IMR-90 (cell line): ENCODE measurements around the gene ABHD12.

Experiments
- BHLHE40 ChIP-seq: fragments of 150-350 bp; IDR thresholded peaks from 2 replicates; pipeline ENCODE4 v1.6.1; 2016; ENCODE audit warnings: mild to moderate bottlenecking, low read depth, low read length
- CEBPB ChIP-seq: IDR thresholded peaks from 2 replicates; pipeline ENCODE4 v1.6.1; 2012; ENCODE audit warnings: low read depth, low read length, improper control_type of control experiment
- MXI1 ChIP-seq: IDR thresholded peaks from 2 replicates; pipeline ENCODE4 v1.6.1; 2012; ENCODE audit warnings: low read depth, mild to moderate bottlenecking, low read length, moderate library complexity, borderline replicate concordance
- POLR2A ChIP-seq: IDR thresholded peaks from 2 replicates; pipeline ENCODE4 v1.6.1; 2012; ENCODE audit warnings: mild to moderate bottlenecking, low read depth, low read length
- RAD21 ChIP-seq: IDR thresholded peaks from 2 replicates; pipeline ENCODE4 v1.6.1; 2012; ENCODE audit warnings: low read length, improper control_type of control experiment
- RCOR1 ChIP-seq: IDR thresholded peaks from 2 replicates; pipeline ENCODE4 v1.6.1; 2012; ENCODE audit warnings: mild to moderate bottlenecking, low read length, improper control_type of control experiment; ENCODE audit not compliant: insufficient replicate concordance
- SMC3 ChIP-seq: fragments of 150-350 bp; IDR thresholded peaks from 2 replicates; pipeline ENCODE4 v1.6.1; 2016; ENCODE audit warnings: low read depth, mild to moderate bottlenecking, antibody characterized with exemption, low read length, moderate library complexity
- TF ChIP-seq, protein P1 (sequence below): conservative IDR thresholded peaks from 2 replicates; pipeline ENCODE4 v1.5.1; 2012; ENCODE audit warnings: mild to moderate bottlenecking, low read depth, low read length, improper control_type of control experiment

DNA sequence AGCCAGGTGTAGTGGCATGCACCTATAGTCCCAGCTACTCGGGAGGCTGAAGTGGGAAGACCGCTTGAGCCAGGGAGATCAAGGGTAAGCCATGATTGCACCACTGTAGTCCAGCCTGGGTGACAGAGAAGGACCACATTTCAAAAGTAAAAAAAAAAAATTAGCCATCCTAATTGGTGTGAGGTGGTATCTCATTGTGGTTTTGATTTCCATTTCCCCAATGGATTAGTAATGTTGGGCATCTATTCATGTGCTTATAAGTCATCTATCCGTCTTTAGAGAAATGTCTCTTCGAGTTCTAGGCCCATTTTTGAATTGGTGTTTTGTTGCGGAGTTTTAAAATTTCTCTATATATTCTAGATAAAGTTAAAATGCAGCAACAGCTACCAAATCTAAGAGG, 21.7 kb downstream of the ABHD12 start:
- no peak for TF ChIP-seq CEBPB
- TF ChIP-seq, protein P1, sequence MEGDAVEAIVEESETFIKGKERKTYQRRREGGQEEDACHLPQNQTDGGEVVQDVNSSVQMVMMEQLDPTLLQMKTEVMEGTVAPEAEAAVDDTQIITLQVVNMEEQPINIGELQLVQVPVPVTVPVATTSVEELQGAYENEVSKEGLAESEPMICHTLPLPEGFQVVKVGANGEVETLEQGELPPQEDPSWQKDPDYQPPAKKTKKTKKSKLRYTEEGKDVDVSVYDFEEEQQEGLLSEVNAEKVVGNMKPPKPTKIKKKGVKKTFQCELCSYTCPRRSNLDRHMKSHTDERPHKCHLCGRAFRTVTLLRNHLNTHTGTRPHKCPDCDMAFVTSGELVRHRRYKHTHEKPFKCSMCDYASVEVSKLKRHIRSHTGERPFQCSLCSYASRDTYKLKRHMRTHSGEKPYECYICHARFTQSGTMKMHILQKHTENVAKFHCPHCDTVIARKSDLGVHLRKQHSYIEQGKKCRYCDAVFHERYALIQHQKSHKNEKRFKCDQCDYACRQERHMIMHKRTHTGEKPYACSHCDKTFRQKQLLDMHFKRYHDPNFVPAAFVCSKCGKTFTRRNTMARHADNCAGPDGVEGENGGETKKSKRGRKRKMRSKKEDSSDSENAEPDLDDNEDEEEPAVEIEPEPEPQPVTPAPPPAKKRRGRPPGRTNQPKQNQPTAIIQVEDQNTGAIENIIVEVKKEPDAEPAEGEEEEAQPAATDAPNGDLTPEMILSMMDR, result no peak
- TF ChIP-seq SMC3, result no peak
- TF ChIP-seq POLR2A, result no peak
- no peak for TF ChIP-seq RCOR1
- TF ChIP-seq BHLHE40, result no peak
- TF ChIP-seq MXI1, result no peak
- no peak for TF ChIP-seq RAD21
